ENCODE data around the gene RALGAPA2.
A peak's percentile ranks its signal among the peaks of the same experiment; 100 is the strongest.
"Not testable (repeated sequence)": the region's sequence is repeated elsewhere in the genome, so short reads cannot be mapped to it uniquely, and the experiment has no call there.

The RALGAPA2 gene

DNA sequence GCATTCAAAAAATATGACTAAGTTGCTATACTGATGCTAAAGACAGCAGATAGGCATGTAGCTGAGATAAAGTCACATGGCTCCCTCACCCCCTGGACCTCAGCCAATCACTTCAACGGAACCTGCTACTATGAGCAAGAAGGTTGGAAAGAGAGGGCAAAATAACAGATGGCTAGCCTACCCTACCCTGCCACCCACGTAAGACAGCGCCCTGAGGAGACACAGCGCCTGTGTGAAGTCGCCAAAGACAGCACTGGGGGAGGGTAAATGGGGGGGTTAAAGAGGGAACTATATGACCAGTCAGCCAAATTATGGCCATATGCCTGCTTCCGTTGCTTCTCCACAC lies 163.2 kb downstream of the RALGAPA2 start:
- H3K4me3 ChIP-seq (ENCODE audit: low read depth, low read length): no peak overlapping the region
- no peak for DNase-seq (ENCODE audit: low read depth)
- TF ChIP-seq, protein P1, sequence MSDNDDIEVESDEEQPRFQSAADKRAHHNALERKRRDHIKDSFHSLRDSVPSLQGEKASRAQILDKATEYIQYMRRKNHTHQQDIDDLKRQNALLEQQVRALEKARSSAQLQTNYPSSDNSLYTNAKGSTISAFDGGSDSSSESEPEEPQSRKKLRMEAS (IDR thresholded peaks at IDR 0.05; ENCODE audit: low read depth, low read length): no peak
- TF ChIP-seq MYC (IDR thresholded peaks at IDR 0.05; ENCODE audit: low read depth, low read length): no peak
- no peak for TF ChIP-seq POLR2A (IDR thresholded peaks at IDR 0.05; ENCODE audit: extremely low read depth, insufficient read length)
- TF ChIP-seq, protein P2, sequence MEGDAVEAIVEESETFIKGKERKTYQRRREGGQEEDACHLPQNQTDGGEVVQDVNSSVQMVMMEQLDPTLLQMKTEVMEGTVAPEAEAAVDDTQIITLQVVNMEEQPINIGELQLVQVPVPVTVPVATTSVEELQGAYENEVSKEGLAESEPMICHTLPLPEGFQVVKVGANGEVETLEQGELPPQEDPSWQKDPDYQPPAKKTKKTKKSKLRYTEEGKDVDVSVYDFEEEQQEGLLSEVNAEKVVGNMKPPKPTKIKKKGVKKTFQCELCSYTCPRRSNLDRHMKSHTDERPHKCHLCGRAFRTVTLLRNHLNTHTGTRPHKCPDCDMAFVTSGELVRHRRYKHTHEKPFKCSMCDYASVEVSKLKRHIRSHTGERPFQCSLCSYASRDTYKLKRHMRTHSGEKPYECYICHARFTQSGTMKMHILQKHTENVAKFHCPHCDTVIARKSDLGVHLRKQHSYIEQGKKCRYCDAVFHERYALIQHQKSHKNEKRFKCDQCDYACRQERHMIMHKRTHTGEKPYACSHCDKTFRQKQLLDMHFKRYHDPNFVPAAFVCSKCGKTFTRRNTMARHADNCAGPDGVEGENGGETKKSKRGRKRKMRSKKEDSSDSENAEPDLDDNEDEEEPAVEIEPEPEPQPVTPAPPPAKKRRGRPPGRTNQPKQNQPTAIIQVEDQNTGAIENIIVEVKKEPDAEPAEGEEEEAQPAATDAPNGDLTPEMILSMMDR (IDR thresholded peaks at IDR 0.05; ENCODE audit: low read depth, low read length): no peak

DNA sequence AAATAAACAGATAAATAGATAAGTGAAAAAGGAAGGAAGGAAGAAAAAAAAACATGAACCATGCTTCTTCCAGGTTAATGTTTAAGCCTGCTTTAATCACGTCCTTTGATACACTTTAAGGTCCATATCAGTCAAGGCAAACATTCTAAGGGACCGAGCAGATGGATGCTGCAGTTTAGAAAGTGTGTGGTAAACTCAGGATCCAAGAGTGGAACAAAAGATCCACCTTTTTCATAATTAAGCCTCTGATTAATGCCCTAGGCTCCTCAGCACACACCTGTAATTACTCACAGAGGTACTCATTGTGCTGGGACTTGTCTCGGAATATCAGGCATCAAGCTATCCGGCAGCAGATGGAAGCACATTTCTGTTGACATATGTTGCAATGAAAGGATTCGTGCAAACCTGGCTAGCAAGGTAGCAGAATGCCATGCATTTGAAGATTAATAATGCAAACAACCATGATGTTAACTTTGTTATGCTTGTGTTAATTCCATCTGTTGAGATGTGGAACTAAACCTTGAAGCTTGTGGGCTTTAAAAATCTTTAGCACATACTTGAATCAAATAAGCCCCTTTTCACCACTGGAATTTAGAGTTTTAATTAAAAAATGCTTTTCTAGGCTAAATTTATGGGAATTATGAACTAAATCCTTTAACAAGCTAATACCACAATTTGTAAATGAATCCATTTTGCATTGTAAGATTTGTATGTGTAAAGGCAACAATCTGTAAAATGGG lies 163.7 kb downstream of the RALGAPA2 start:
- no peak for DNase-seq (ENCODE audit: low read depth)
- TF ChIP-seq, protein P2 (IDR thresholded peaks at IDR 0.05; ENCODE audit: low read depth, low read length): no peak
- TF ChIP-seq, protein P1 (IDR thresholded peaks at IDR 0.05; ENCODE audit: low read depth, low read length): no peak
- TF ChIP-seq MYC (IDR thresholded peaks at IDR 0.05; ENCODE audit: low read depth, low read length) (no peak), POLR2A (IDR thresholded peaks at IDR 0.05; ENCODE audit: extremely low read depth, insufficient read length) (no peak)
- no peak overlapping the region for H3K4me3 ChIP-seq (ENCODE audit: low read depth, low read length)

DNA sequence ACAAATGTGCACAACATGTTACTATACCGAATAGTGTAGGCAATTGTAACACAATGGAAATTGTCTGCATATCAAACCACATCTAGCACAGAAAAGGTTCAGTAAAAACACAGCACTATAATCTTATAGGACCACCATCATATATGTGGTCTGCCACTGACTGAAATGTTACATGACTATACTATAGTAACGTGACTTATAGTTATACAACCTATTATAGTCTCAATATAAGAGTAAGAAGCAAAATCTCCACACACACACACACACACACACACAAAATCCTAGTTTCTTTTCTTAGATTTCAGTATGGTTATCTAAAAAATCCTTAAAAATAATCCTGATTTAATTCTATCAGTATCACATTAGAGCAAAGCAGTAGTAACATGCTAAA lies 164.6 kb downstream of the RALGAPA2 start:
- no peak overlapping the region for H3K4me3 ChIP-seq (ENCODE audit: low read depth, low read length)
- no peak for DNase-seq (ENCODE audit: low read depth)
- TF ChIP-seq, protein P2 (IDR thresholded peaks at IDR 0.05; ENCODE audit: low read depth, low read length): no peak
- TF ChIP-seq, protein P1 (IDR thresholded peaks at IDR 0.05; ENCODE audit: low read depth, low read length): no peak
- no peak for TF ChIP-seq POLR2A (IDR thresholded peaks at IDR 0.05; ENCODE audit: extremely low read depth, insufficient read length)
- TF ChIP-seq MYC (IDR thresholded peaks at IDR 0.05; ENCODE audit: low read depth, low read length): no peak

DNA sequence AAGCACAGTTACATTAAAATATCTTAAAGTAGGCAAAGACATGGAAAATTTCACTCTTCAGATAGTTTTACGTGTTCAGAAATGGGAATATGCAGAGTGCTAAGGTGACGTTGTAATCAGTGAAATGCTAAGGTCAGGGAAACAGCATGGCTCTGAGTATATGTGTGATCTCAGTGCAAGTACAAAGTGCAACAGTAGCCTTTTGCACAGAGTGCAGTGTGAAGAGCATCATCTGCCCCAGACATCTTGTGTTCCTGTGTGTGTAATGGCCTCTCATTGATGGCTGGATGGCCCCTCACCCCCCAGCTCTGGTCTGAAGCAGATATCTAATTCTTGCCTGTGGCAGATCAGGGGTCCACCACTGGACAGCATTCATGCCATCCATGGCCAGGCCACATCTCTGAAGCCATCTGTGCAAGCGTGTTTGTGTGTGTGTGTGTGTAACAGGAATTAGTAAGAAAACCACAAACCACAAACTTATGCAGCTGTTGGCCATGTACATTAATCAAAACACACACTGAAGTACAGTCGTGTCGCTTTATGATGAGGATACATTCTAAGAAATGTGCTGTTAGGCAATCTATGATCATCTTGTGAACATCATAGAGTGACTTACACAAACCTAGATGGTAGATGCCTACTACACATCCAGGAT lies 165.1 kb downstream of the RALGAPA2 start:
- TF ChIP-seq, protein P1 (IDR thresholded peaks at IDR 0.05; ENCODE audit: low read depth, low read length): no peak
- TF ChIP-seq MYC (IDR thresholded peaks at IDR 0.05; ENCODE audit: low read depth, low read length): no peak
- TF ChIP-seq, protein P2 (IDR thresholded peaks at IDR 0.05; ENCODE audit: low read depth, low read length): no peak
- TF ChIP-seq POLR2A (IDR thresholded peaks at IDR 0.05; ENCODE audit: extremely low read depth, insufficient read length): no peak
- H3K4me3 ChIP-seq (ENCODE audit: low read depth, low read length): no peak overlapping the region
- DNase-seq (ENCODE audit: low read depth): peak; percentile 32

DNA sequence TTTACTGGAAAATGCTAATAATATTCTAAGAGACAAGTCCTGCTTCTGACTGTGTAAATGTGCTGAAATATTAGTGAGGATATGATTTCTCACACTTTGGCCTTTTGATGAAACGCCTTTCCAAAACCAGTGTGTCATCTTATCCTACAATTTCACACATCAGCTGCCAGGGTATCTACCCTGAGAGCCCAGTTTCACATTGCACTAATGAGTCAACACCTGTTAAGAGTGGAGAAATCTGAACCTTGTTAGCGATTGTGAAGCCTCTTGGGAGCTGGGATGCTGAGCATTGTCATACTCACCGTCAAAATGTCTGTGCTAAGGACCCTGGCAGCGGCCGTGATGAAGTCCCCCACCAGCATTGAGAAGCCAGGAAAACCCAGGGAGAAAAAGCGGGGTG lies 166.0 kb downstream of the RALGAPA2 start:
- TF ChIP-seq, protein P2 (IDR thresholded peaks at IDR 0.05; ENCODE audit: low read depth, low read length): no peak
- TF ChIP-seq MYC (IDR thresholded peaks at IDR 0.05; ENCODE audit: low read depth, low read length) (no peak), POLR2A (IDR thresholded peaks at IDR 0.05; ENCODE audit: extremely low read depth, insufficient read length) (no peak)
- TF ChIP-seq, protein P1 (IDR thresholded peaks at IDR 0.05; ENCODE audit: low read depth, low read length): no peak
- H3K4me3 ChIP-seq (ENCODE audit: low read depth, low read length): no peak overlapping the region
- DNase-seq (ENCODE audit: low read depth): no peak

DNA sequence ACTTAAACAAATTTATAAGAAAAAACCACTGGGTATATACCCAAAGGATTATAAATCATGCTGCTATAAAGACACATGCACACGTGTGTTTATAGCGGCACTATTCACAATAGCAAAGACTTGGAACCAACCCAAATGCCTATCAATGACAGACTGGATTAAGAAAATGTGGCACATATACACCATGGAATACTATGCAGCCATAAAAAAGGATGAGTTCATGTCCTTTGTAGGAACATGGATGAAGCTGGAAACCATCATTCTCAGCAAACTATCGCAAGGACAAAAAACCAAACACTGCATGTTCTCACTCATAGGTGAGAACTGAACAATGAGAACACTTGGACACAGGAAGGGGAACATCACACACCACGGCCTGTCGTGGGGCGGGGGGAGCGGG lies 169.1 kb downstream of the RALGAPA2 start:
- H3K4me3 ChIP-seq (ENCODE audit: low read depth, low read length); DNase-seq (ENCODE audit: low read depth): not testable (repeated sequence)
